Medulla oblongata (tissue), 1 donor: ENCODE measurements around the gene PNPLA6.

ENCODE experiments used
- DNase-seq: peaks from one replicate; pipeline ENCODE4 v3.0.0-alpha.2; 2015; ENCODE audit errors: extremely low spot score

The PNPLA6 gene

DNA sequence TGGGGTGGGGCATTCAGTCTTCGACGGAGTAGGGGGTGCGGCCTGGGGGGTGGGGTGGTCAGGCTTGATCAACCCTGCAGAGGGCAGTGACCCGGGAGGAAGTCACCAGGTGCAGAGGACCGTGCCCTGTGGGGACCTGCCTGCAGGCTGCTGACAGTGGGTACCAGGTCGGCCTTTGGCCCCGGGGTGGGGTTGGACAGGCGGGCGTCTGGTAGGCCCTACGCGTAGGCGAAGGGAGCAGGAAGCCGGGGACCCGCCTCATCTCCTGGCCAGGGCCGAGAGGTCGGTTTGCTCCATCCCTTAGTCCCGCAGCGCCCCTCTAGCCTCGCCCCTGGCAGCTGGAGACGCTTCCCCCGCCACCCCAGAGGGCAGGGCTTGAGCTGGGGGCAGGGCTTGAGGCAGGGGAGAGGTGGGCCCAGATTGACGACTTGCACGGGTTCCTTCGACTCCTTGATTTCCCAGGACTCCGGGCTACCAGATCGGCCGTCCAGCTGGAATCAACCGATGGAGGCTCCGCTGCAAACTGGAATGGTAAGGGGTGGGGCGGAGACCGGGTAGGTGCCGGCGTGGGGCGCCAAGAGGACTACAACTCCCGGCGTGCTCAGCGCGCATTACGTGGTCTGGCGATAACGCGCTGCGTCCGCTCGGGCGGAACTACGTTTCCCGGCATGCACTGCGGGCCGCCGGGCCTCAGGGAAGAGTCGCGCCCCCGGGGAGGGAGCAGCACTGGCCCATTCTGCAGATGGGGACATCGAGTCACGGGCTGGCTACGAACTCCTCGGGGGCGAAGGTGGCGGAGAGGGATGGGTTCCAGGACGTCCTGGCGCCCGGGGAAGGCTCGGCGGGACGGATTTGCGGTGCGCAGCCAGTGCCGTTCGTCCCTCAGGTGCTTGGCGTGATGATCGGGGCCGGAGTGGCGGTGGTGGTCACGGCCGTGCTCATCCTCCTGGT is at the start of gene PNPLA6:
TSS of gene PNPLA6 (plus strand) at position 671 of the 951 bp plus-strand sequence. CDS start at position 743, 72 bp downstream.
- DNase-seq = peak; percentile 95

DNA sequence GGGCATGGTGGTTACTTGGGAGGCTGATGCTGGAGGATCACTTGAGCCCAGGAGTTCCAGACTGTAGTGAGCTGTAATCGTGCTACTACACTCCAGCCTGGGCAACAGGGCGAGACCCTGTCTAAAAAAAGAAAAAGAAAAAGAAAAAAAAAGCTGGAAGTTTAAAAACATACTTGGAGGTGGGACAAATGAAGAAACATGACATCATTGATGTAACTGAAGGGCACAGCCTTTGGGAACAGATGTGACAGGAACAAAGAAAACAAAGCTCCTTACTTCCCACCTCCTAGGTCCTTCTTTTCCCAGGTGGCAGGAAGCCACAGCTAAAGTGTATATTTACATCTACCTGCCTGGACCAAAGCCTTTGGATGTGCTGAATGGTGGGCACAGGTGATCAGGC is 48.6 kb upstream of the PNPLA6 start:
- DNase-seq = no peak

DNA sequence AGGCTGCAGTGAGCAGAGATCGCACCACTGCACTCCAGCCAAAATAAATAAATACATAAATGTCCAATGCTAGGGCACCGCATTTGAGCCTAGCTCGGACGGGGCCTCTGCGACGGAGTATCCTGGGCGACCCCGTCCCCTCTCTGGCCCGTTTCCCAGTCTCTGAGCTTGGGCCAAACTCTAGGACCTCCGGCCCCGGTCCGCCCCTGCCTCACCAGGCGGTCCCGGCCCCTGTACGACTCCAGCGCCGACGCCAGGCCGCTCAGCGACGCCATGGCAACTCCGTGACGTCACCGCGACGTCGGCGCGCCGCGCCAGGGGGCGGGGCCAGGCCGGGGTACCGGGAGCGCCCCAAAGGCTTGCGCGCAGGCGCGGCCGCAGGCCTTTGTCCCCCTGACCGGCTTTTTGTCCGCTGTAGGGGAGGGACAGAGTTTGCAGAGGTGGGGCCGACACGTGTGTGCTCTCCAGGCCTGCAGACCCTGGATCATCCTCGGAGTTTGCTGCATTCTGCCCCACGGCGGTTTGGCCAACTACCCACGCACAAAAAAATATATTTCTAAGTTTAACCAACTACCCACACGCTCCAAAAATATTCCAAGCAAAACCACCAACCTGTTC is 46.7 kb upstream of the PNPLA6 start, which contains the start of gene PEX11G:
TSS of gene PEX11G (minus strand) at position 300 of the 618 bp plus-strand sequence. CDS start at position 275, 25 bp downstream.
- DNase-seq = peak; percentile 93

DNA sequence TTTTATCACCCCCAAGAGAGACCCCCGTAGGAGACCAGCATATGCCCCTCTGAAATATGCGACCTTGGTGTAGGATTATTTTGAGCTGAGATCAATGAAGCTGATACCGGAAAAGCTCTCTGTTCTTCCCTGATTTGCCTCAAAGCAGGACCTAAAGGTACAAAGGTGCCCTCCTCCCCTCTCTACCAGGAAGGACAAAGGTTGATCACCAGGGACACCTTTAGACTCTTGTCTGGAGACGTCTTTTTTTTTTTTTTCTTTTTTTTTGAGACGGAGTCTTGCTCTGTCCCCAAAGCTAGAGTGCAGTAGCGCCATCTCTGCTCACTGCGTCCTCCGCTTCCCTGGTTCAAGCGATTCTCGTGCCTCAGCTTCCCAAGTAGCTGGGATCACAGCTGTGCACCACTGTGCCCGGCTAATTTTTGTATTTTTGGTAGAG is 45.9 kb upstream of the PNPLA6 start:
- no peak for DNase-seq

DNA sequence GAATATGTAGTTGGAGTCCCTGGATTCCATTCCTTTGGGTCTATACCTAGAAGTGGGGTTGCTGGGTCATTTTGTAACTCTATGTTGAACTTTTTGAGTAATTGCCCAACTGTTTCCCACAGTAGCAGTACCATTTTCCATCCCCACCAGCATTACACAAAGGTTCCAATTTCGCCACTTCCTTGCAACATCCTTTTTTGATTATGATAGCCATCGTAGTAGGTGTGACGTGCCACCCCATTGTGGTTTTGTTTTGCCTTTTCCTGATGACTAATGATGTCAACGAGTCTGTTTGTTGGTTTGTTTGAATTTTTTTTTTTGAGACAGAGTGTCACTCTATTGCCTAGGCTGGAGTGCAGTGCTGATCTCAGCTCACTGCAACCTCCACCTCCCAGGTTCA is 43.4 kb upstream of the PNPLA6 start:
- DNase-seq = no peak

DNA sequence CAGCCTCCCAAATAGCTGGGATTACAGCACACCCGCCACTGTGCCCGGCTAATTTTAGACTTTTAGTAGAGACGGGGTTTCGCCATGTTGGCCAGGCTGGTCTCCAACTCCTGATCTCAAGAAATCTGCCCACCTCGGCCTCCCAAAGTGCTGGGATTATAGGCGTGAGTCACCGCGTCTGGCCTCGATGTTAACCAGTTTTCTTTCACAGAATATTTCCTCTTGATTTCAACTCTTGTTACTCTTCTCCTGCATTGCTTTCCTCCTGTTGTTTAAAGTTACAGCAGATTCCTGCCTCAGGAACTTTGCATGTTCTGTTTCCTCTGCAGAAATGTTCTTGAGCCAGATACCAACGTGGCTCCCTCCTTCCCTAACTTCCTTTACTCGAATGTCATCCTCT is 43.0 kb upstream of the PNPLA6 start:
- DNase-seq = no peak

DNA sequence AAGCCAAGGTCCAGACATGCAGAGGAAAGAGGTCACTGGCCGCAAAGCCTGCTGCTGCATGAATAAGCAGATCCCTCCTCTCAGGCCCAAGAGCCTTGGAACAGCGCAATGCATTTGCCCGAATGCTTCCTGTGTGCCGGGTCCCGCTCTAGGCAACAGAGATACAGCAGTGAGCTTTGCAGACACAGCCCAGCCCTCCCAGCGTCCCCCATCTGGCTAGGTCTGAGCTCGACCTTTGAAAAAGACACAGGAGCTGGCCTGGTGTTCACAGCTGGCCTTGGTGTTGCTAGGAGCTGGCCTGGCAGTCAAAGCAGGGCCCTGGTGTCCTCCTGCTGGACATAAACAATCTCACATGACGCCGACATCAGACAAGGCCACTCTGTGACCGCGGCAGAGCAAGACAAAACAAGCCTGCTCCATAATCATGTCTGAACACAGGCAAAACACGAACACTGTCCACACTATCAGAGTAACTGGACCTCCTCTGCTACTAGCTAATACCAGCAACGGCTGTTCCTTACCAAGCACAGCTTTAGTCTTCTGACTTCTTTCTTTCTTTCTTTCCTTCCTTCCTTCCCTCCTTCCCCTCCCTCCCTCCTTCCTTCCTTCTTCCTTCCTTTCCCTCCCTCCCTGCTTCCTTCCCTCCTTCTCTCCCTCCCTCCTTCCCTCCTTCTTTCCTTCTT is 41.0 kb upstream of the PNPLA6 start:
- peak; percentile 95 for DNase-seq

DNA sequence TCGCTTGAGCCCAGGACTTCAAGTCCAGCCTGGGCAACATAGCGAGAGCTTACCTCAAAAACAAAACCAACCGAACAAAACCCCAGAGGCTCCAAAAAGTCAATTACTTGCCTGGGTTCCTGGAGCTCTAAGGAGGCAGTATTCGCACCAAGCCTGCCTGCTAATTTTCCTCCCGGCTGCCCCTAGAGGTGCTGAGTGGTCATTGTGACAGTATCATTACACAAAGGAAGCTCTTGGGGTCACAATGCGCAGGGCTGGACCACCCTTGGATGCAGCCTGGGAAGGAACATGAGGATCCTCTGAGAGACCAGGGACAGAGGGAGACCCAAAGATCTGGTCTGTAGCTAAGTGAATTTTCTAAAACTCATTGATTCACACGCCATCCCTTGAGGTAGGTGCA is 38.2 kb upstream of the PNPLA6 start:
- DNase-seq = no peak

DNA sequence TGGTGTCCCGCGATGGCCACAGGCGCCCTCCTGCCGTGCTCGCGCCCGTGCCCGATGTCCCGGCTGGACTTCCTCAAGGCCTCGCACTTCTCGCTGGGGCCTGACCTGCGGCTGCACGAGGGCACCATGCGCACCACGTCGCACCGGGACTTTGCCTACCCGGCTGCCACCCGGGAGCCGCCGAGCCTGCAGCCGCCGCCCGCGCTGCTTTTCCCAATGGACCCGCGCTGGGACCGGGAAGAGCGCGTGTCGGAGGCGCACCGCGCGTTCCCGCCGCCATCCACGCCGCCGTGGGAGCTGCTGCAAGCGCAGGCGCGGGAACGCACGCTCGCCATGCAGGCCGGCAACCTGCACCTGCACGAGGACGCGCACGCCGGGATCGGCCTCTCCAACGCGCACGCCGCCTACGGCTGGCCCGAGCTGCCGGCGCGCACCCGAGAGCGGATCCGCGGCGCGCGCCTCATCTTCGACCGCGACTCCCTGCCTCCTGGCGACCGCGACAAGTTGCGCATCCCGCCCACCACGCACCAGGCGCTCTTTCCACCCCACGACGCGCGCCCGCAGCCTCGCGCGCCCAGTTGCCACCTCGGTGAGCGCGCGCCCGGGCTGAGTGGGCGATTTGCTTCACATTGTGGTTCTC is 34.6 kb upstream of the PNPLA6 start:
- DNase-seq = peak; percentile 63

DNA sequence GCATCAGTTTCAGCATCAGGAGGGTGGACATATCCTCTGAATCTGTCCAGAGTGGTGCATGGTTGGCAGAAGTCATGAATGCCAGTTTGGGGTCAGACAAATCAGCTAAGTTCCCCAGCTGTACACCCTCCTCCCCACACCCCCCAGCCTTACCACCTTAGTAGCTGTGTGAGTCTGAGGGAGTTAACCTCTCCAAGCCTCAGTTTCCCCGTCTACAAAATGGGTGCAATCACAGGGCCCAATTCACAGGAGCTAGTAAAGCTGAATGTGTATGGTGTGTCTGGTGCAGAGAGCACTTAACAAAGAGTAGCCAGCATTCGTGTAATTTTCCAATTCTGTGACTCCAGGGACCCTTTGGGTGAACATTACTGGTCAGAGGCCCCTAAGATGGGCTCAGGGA is 33.0 kb upstream of the PNPLA6 start:
- no peak for DNase-seq

DNA sequence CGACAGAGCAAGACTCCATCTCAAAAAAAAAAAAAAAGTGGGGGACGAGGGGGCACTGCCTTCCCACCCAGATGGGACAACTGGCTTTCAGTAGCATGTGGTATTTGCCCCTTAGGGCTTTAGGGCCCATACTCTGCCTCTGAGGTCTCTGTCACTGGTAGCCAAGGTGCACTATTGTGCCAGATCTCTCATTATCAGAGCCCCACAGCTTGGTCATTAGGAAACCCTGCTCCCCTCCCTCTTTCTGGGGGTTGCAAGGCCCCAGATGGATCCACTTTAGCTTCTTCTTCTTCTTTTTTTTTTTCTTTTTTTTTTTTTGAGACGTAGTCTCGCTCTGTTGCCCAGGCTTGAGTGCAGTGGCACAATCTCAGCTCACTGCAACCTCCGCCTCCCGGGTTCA is 30.8 kb upstream of the PNPLA6 start:
- no peak for DNase-seq

DNA sequence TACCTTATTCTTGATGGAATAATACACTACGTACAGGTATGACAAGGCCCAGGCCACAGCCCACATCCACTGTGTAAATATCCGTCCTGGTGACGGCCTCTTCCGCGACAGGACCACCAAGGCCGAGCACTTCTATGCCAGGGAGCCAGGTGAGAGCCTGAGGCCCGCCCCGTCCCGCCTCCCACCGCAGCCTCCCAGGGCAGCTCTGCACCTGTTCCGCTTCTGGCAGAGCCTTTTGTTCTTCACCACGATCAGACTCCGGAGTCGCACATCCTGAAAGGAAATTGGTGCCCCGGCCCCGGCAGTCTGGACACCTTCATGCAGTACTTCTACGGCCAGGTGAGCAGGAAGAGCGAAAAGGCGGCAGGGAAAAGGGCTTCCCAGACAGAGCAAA is 30.2 kb upstream of the PNPLA6 start:
- DNase-seq = no peak

DNA sequence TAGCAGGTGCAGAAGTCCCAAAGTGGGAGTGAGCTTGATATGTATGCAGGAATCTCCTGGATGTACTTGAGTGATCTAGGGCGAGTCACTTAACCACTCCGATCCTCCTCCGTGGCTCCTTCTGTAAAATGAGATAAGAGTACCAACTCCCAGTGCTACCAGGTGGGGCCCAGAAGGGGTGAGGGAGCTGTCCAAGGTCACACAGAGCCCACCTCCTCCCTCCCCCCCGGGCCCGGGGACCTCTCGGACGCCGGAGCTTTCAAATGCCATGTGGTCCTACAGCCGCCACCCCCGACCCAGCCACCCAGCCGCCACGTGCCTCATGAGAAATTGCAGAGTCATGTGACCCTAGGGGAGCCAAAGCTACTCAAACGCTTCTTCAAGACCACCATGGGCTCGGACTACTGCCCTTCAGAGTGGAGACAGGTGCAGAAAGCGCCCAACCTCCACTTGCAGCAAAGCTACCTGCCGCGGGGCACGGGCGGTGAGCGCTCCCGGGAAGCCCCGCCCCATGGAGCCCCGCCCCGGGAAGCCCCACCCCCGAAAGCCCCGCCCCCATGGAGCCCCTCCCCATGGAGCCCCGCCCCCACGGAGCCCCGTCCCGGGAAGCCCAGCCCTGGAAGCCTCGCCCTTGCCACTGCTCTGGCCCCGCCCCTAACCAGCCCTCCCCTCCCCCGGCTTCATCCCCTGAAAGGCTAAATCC is 29.7 kb upstream of the PNPLA6 start:
- no peak for DNase-seq

DNA sequence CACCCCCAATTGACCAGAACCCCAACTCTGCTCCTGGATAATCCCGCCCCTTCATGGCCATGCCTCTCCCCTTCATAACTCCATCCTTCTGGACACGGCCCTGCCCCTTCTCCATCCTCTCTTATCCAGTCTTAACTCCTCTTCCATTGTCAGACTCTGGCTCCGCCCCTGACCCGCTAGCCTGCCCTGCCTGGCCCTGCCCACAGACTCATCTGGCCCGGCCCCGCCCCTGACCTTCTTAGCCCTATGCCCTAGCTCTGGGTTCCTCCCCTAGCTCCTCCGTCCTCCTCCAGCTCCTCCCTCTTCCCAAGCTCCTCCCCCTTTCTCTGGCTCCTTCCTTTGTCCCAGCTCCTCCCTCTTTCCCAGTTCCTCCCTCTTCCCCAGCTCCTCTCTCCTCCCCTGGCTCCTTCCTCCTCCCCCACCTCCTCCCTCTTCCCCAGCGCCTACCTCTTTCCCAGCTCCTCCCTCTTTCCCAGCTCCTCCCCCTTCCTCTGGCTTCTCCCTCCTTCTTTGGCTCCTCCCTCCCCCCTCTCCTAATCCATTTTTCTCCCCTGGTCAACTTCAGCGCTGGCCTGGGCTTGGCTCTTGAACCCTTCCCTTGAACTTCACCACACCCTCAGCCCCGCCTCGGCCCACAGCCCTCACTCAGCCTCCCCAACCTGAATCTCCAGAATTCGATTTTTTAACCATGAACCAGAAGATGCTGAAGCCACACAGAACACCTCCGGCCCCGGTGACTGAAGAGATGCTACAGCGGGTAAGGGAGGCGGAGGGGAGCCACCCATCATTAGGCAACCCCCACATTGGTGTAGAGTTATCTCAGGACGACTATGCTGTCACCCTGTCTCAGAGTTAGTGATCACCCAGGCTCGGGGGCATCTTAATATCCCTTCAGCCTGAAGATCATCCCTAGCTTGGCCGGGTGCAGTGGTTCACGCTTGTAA is 28.9 kb upstream of the PNPLA6 start:
- no peak for DNase-seq

DNA sequence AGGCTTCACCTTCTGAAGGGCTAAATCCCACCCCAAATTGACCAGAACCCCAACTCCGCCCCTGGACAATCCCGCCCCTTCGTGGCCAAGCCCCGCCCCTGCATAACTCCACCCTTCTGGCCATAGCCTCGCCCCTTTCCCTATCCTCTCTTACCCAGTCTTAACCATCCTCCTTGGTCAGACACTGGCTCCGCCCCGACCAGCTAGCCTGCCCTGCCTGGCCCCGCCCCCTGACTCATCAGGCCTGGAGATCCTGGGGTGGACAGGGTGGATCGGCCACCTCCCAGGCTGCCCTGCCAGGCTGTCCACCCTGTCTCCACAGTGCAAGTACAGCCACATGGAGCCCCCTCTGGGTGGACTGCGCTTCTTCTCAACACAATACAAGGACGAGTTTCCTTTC is 27.6 kb upstream of the PNPLA6 start:
- DNase-seq = no peak

DNA sequence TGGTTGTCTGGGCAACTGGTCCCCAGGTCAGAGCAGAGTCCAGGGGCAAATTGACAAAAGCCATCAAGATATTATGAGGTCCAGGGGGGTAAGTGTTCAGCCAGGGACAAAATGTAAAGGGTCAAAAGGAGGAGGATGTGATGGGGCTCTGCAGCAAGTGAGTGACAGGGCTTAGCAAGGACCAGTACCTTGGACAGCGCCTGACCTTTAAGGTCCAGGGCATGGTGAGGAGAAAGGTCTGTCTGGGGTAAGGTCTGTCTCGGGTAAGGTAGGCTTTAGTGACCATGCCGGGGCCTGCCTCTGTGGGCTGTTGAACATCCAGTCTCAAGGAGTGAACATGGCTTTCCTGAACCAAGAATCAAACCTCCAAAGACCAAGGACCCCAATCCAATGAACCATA is 25.9 kb upstream of the PNPLA6 start:
- no peak for DNase-seq

DNA sequence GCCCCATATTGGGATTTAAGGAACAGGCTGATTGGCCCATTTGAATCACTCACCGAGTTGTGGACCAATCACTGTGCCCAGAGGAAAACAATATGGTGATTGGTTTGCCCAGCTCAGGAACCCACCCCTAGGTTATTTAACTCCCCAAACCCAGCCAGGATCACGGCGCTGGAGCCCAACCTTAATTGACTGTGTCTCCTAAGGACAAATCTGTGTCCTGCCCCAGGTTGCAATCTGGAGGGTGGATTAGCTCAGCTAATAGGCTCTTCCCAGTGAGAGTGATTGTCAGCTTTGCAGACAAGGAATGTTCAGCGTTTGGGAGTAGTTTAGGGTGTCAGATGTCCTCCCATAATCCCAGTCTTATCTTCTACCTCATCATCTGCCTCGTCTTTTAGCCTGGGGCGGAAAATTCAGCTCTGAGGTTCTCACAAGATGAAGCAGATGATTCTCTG is 23.1 kb upstream of the PNPLA6 start:
- no peak for DNase-seq

DNA sequence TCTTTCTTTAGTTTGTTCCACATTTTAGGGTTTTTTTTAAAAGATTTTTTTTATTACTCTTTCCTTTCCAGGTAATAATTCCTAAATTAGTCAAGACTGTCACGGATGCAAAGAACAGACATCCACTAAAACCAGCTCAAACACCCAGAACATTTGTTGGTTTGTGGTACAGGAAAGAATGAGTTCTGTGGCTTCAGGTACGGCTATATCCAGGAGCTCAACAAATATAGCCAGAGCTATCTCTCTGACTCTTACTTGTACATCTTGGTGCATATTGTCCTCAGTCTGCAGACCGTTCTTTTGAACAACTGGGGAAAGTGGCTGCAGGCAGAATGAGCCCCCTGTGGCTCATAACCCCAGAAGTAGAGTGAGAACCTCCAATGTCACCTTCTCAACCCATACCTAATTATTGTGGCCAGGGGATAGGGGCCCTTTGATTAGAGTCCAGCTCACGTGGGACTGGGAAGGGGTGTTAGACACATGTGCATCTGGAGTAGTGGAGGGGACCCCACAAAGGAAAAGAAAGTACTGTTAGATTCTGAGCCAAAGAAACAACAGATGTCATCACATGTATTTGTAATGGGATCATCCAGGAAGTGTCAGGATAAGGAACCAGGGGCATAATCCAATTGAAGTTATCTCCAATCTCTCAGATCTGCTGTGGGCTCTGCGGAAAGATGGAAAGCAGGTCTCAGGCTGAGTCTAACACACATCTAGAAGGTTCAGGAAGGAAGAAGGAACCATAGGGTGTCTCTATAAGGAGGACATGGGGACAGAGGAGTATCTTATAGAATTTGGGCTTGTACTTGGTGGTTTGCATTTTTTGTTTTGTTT is 21.5 kb upstream of the PNPLA6 start:
- no peak for DNase-seq

DNA sequence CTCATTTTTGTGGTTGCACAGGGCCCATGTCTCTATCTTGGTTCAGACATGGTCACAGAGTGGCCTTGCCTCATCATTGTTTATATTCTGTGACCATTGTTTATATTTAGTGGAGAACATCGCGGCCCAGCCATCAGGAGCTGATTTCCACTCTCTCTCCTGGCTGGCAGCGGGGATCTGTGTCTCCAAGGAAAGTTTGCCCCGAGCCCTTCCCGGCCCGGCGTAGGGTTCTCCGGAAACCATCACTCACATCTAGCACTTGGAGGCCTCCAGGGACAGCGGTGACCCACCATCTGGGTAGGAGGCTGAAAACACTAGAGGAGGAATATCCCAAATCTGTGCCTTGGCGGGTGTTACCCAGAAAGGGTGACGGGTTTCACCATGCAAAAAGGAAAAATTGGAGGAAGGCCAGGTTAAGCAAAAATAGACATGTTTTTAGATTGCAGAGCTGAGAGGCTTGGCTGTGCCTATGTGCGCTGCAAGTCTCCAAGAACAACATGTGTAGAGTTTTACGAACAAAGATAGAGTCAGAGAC is 20.3 kb upstream of the PNPLA6 start:
- peak; percentile 19 for DNase-seq
